GM18868 (cell line): ENCODE data around the gene PLGRKT.
"Not testable (repeated sequence)": the region's sequence is repeated elsewhere in the genome, so short reads cannot be mapped to it uniquely, and the experiment has no call there.

Experiments
- ATAC-seq: cut with Tn5 transposase; IDR thresholded peaks from one replicate; pipeline ENCODE4 v1.9.1; 2021; ENCODE audit warnings: mild to moderate bottlenecking, moderate library complexity; ENCODE audit not compliant: unreplicated experiment

Gene PLGRKT

GRCh38 chr9:5388026-5388819 lies 49.5 kb downstream of the PLGRKT start:
- no peak for ATAC-seq

GRCh38 chr9:5384436-5384835 lies 53.3 kb downstream of the PLGRKT start:
- no peak for ATAC-seq

- ATAC-seq = no peak
Measured at GRCh38 chr9:5382479-5382878, 55.2 kb downstream of the PLGRKT start.

GRCh38 chr9:5375790-5376477 lies 61.8 kb downstream of the PLGRKT start:
- ATAC-seq = no peak

- peak; percentile 67 for ATAC-seq
Measured at GRCh38 chr9:5375091-5375490, 62.6 kb downstream of the PLGRKT start.

GRCh38 chr9:5364294-5365024 lies 73.3 kb downstream of the PLGRKT start:
- ATAC-seq = peak; percentile 94

GRCh38 chr9:5361326-5362010 lies 76.3 kb downstream of the PLGRKT start:
- no peak for ATAC-seq

GRCh38 chr9:5360341-5360740 lies 77.4 kb downstream of the PLGRKT start:
- no peak for ATAC-seq

- ATAC-seq = no peak
Measured at GRCh38 chr9:5357431-5358105, 80.2 kb downstream of the PLGRKT start.

- no peak for ATAC-seq
Measured at GRCh38 chr9:5355817-5356216, 81.9 kb downstream of the PLGRKT start.

GRCh38 chr9:5355226-5355625 lies 82.5 kb downstream of the PLGRKT start:
- no peak for ATAC-seq

GRCh38 chr9:5354184-5354583 lies 83.5 kb downstream of the PLGRKT start:
- no peak for ATAC-seq

GRCh38 chr9:5352637-5353248 lies 85.0 kb downstream of the PLGRKT start:
- ATAC-seq = no peak

- ATAC-seq = peak; percentile 99
Measured at GRCh38 chr9:5338992-5339981, 98.4 kb downstream of the PLGRKT start, which contains the start of gene RLN1. Gene RLN1, minus strand, starts transcription at chr9:5339876. Its CDS starts 130 bp downstream, at chr9:5339746.

- ATAC-seq = no peak
Measured at GRCh38 chr9:5336688-5337087, 101.0 kb downstream of the PLGRKT start.

- not testable (repeated sequence) for ATAC-seq
Measured at GRCh38 chr9:5331276-5331675, 106.4 kb downstream of the PLGRKT start.

GRCh38 chr9:5326893-5327548 lies 110.7 kb downstream of the PLGRKT start:
- no peak for ATAC-seq

- no peak for ATAC-seq
Measured at GRCh38 chr9:5326187-5326586, 111.5 kb downstream of the PLGRKT start.
